ENCODE results near the gene RAP2C. TPM values are rescaled to one million over a fixed set of nuclear protein-coding genes. Genes with fewer than 3 reads are reported as not detected.
"Not testable (repeated sequence)": the region's sequence is repeated elsewhere in the genome, so short reads cannot be mapped to it uniquely, and the experiment has no call there.

The RAP2C gene
- total RNA-seq, 2 experiments from 2014 or later: 32.5 to 39.7 TPM

DNA sequence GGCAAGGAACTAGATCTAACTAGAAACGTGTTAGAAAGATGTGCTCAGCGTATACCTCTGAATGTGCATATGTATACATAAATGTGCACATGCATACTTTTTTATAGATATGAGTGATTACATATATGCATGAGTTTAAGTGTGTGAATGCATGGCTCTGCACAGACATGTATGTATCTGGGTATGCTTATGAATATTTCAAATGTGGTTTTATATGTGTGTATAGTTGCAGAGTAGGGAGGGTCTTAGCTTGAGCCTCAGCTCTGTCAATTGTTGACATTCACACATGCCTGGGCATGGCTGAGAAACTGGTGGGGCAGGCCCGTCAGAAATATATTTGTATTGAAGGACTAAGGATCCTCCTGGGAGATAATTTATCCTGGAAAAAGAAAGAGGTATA lies 31.1 kb downstream of the RAP2C start:
- no peak overlapping the region for H3K27ac Mint-ChIP-seq
- DNase-seq (no peak), ATAC-seq (no peak)
- no peaks in the 10 kb centered on the region for H3K9me3 Mint-ChIP-seq (ENCODE audit: low read depth)
- H3K36me3 Mint-ChIP-seq: no peaks in the 10 kb centered on the region
- no peak overlapping the region for H3K4me3 Mint-ChIP-seq
- H3K27me3 Mint-ChIP-seq: no peaks in the 10 kb centered on the region
- CTCF ChIA-PET: no interaction called here
- no peaks in the 10 kb centered on the region for H3K4me1 Mint-ChIP-seq

DNA sequence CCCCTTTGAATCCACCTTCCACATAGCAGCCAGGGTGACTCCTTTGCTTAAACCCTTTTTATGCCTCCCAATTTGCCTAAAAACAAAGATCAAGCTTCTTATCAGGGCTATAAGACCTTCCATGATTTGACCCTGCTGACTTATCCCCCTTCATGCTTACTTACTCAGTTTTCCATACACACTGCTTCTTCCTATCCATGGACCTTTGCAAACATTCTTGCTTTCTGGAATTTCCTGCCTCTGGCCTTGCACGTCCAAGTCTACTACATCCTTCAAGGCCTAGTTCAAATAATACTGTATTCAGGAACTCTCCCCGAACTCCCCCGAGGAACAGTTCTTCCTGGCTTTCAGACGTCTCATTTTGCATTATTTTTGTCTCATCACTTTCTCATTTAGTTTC lies 31.8 kb downstream of the RAP2C start:
- no peaks in the 10 kb centered on the region for H3K9me3 Mint-ChIP-seq (ENCODE audit: low read depth)
- no peak overlapping the region for H3K4me3 Mint-ChIP-seq
- no peak for DNase-seq
- no peak overlapping the region for H3K27ac Mint-ChIP-seq
- H3K4me1 Mint-ChIP-seq: no peaks in the 10 kb centered on the region
- no peaks in the 10 kb centered on the region for H3K36me3 Mint-ChIP-seq
- H3K27me3 Mint-ChIP-seq: no peaks in the 10 kb centered on the region
- ATAC-seq: no peak
- CTCF ChIA-PET: no interaction called here

DNA sequence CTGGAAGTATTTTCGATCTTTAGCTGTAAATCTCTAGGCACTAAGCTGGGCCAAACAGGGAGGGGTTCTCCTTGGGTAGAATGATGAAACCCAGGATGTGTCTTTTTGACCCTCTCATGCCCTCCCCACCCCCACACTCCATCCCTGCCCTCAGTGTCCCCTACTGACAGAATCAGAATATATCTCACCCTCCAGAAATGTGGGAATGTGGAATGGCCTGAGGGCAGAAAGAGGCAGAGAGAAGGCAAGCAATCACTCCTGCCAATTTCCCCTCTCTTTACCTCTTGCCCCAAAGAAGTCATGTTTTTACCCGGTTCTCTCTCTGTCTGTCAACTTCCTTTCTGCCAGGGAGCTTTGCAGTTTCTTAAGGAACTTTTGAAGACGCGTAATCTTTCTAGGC lies 34.4 kb downstream of the RAP2C start:
- no peaks in the 10 kb centered on the region for H3K36me3 Mint-ChIP-seq
- no peak overlapping the region for H3K4me3 Mint-ChIP-seq
- H3K27me3 Mint-ChIP-seq: no peaks in the 10 kb centered on the region
- H3K27ac Mint-ChIP-seq: no peak overlapping the region
- no peak for DNase-seq
- no peak for ATAC-seq
- peaks cover 2% of the 10 kb centered on the region for H3K9me3 Mint-ChIP-seq (ENCODE audit: low read depth)
- no peaks in the 10 kb centered on the region for H3K4me1 Mint-ChIP-seq
- CTCF ChIA-PET: no interaction called here

DNA sequence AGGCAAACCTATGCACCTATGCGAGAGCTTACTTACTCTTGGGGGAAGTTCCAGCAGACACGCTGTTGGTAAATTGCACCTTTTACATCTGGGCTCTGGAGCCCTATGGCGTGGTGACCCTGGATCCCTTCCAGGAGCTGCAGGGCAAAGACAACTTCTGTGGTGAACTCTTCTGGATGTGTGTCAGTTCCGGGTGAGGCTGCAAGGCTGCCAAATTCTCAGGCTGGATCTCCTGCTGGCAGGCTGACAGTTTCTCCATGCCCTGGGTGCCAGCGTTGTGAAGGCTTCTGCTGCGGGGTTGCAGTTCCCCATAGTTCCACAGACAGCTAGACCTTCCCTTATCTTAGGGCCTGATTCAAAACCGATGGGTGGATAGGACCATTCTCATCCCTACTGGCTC lies 37.9 kb downstream of the RAP2C start:
- Mint-ChIP-seq H3K4me1 (no peaks in the 10 kb centered on the region), H3K27ac (no peak overlapping the region), H3K36me3 (no peaks in the 10 kb centered on the region), H3K27me3 (no peaks in the 10 kb centered on the region), H3K4me3 (no peak overlapping the region), H3K9me3 (ENCODE audit: low read depth) (peaks cover 2% of the 10 kb centered on the region)
- CTCF ChIA-PET: no interaction called here
- ATAC-seq: no peak
- DNase-seq: no peak

DNA sequence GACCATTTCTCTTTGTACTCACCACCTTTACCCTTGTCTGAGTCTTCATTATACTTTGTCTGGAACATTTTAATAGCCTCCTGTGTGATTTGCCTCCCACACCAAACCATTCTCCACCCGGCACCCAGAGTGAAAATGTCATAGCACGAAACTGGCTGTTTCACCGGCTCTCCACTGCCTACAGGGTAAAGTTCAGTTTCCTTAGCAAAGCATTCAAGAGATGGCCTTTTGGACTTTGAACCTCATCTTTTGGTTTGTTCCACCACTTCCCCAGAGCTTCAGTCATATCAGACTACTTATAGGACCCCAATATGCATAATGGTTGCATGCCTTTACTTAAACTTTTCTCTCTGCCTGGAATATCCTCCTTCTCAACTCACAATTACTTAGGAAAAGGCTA lies 38.3 kb downstream of the RAP2C start:
- Mint-ChIP-seq H3K27ac (no peak overlapping the region), H3K4me3 (no peak overlapping the region), H3K27me3 (no peaks in the 10 kb centered on the region), H3K4me1 (no peaks in the 10 kb centered on the region), H3K36me3 (no peaks in the 10 kb centered on the region), H3K9me3 (ENCODE audit: low read depth) (peaks cover 2% of the 10 kb centered on the region)
- ATAC-seq (no peak), DNase-seq (no peak)
- CTCF ChIA-PET: no interaction called here

DNA sequence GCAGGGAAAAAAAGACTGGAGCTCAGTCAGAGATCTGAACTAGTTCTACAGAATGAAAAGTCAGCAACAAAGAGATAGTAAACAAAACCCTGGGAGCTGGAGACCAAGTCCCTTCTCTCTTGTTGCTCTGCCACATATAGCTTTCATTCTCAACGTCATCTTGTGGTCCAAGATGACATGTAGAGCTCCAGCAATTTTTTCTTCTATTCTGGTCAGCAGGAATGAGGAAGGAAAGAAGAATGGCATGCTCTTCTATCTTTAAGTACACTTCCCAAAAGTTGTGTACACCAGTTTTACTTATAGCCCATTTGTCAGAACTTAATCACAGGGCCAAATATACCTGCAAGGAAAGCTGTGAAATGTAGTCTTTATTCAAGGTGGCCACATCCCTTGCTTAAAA lies 45.6 kb downstream of the RAP2C start:
- DNase-seq (no peak), ATAC-seq (no peak)
- CTCF ChIA-PET: no interaction called here
- H3K36me3 Mint-ChIP-seq: no peaks in the 10 kb centered on the region
- no peak overlapping the region for H3K27ac Mint-ChIP-seq
- H3K27me3 Mint-ChIP-seq: peaks cover 4% of the 10 kb centered on the region
- no peaks in the 10 kb centered on the region for H3K9me3 Mint-ChIP-seq (ENCODE audit: low read depth)
- no peak overlapping the region for H3K4me3 Mint-ChIP-seq
- H3K4me1 Mint-ChIP-seq: no peaks in the 10 kb centered on the region

DNA sequence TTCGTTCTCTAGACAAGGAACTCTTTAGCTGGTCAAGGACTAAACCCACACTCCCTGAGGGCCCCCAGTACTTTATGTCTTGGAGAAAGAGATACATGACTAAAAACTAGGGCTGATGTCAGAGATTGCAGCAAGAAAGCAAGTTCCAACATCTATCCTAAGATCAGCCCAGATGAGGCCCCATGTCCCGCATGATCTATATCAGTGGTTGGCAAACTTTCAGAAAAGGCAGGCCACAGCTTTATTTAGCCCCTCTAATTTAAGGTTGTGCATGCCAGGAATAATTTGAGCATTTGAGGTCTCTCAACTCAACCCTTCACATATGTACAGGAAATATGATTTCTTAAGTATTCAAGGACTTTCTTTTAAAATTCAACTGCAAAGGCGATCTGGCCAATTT lies 47.4 kb downstream of the RAP2C start:
- no peaks in the 10 kb centered on the region for H3K4me1 Mint-ChIP-seq
- DNase-seq (no peak), ATAC-seq (no peak)
- no peaks in the 10 kb centered on the region for H3K36me3 Mint-ChIP-seq
- H3K27me3 Mint-ChIP-seq: peaks cover 4% of the 10 kb centered on the region
- CTCF ChIA-PET: no interaction called here
- no peak overlapping the region for H3K27ac Mint-ChIP-seq
- H3K4me3 Mint-ChIP-seq: no peak overlapping the region
- no peaks in the 10 kb centered on the region for H3K9me3 Mint-ChIP-seq (ENCODE audit: low read depth)

DNA sequence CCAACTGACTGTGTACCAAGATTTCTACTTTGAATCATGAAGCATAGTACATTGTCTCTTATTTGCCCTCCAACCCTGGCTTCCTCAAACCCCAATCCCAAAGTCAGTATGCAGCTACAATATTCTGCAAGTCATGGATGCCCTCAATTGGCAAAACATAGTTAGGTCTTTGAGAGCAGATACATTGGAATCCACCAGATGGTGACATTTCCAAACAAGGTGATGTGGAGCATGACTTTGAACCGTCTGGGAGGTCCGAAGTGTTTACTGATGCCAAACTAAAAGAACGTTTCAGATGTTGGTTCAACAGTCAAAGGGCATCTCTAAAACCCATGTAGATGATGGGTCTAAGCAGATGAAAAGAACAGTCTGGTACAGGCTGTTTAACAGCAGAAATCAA lies 47.8 kb downstream of the RAP2C start:
- Mint-ChIP-seq H3K36me3 (no peaks in the 10 kb centered on the region), H3K27me3 (peaks cover 4% of the 10 kb centered on the region), H3K9me3 (ENCODE audit: low read depth) (no peaks in the 10 kb centered on the region), H3K4me3 (no peak overlapping the region), H3K4me1 (no peaks in the 10 kb centered on the region), H3K27ac (no peak overlapping the region)
- CTCF ChIA-PET: no interaction called here
- ATAC-seq: no peak
- DNase-seq: no peak

DNA sequence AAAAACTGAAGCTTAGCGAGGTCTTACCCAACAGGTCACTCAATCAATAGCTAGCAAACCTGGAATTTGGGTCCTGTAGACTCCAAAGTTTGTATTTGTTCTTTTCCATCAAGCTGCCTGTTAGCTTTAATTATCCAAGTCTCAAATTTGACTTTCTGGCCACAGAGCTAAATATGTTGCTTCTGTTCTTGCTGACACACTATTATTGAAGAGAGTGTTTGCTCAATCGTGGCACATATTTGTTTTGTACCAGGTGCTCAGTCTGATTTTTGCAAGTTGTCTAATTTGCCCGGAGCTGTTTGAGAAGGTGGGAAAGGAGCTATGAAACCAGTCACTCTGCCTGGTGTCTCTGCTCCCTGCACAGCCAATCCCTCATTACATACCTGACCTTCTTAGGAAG lies 49.7 kb downstream of the RAP2C start:
- ATAC-seq (no peak), DNase-seq (no peak)
- Mint-ChIP-seq H3K36me3 (no peaks in the 10 kb centered on the region), H3K4me3 (no peak overlapping the region), H3K9me3 (ENCODE audit: low read depth) (no peaks in the 10 kb centered on the region), H3K27me3 (peaks cover 4% of the 10 kb centered on the region), H3K27ac (no peak overlapping the region), H3K4me1 (no peaks in the 10 kb centered on the region)
- CTCF ChIA-PET: no interaction called here

DNA sequence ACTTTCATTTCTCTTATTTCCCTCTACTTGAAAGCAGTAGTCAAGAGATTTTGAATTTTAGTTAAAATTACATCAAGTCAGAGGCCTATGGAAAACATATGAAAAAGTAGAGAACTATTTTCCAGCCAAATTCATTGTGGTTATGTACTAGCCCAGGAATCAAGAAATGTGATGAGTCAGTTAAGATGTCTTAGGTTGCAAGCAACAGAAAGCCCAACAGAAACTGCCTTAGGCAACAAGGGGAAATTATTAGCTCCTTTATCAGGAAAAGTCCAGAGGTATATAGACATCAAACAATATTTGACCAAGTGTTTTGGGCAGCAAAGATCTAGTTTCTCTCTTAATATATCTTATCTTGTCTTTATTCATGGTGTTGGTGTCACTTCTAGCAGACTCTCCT lies 53.6 kb downstream of the RAP2C start:
- Mint-ChIP-seq H3K27ac (no peak overlapping the region), H3K4me3 (no peak overlapping the region), H3K4me1 (no peaks in the 10 kb centered on the region), H3K27me3 (peaks cover 4% of the 10 kb centered on the region), H3K9me3 (ENCODE audit: low read depth) (no peaks in the 10 kb centered on the region), H3K36me3 (no peaks in the 10 kb centered on the region)
- ATAC-seq: no peak
- no peak for DNase-seq
- CTCF ChIA-PET: no interaction called here

DNA sequence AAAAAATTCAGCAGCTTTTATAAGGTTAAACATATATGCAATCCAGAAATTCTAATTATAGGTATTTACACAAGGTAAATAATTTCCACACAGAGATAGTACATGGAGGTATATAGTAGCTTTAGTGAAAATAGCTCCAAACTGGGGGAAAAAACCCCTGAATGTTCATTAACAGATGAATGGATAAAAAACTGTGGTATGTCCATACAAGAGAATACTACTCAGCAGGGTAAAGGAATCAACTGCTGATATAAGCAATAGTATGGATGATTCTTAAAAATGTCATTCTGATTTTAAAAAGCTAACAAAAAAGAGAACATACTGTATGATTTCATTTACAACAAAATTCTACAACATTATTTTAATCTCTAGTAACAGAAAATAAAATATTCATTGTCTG lies 54.2 kb downstream of the RAP2C start:
- Mint-ChIP-seq H3K4me1 (no peaks in the 10 kb centered on the region), H3K27me3 (peaks cover 4% of the 10 kb centered on the region), H3K4me3 (no peak overlapping the region), H3K27ac (no peak overlapping the region), H3K9me3 (ENCODE audit: low read depth) (no peaks in the 10 kb centered on the region), H3K36me3 (no peaks in the 10 kb centered on the region)
- ATAC-seq (no peak), DNase-seq (no peak)
- CTCF ChIA-PET: no interaction called here

DNA sequence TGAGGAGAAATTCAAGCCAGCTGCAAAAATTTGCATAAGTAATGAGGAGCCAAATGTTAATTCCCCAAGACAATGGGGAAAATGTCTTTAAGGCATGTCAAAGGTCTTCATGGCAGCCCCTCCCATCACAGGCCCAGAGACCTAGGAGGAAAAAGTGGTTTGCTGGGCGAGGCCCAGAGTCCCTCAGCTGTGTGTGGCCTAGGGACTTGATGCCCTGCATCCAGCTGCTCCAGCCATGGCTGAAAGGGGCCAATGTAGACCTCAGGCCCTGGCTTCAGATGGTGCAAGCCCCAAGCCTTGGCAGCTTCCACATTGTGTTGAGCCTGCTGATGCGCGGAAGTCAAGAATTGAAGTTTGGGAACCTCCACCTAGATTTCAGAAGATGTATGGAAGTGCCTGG lies 56.2 kb downstream of the RAP2C start:
- CTCF ChIA-PET; H3K4me1 Mint-ChIP-seq; H3K4me3 Mint-ChIP-seq; H3K27ac Mint-ChIP-seq; DNase-seq; ATAC-seq; H3K27me3 Mint-ChIP-seq; H3K9me3 Mint-ChIP-seq (ENCODE audit: low read depth); H3K36me3 Mint-ChIP-seq: not testable (repeated sequence)

DNA sequence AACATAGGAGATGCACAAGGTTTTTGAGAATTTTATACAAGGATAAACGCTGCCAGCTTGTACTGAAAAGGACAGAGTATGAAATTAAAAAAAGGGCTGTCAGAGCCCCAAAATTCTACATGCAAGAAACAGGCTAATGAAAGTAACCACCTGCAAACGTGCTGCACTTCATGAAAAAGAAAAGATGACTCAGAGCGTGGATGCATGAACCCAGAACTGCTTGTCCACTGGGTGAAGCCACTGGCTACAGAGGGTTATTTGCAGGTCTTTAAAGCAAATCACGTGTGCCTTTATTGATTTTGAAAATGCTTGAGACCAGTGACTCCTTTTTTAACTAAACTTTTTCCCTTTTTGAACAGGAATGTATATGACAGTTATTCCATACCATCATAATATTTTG lies 66.1 kb downstream of the RAP2C start:
- CTCF ChIA-PET: no interaction called here
- ATAC-seq (no peak), DNase-seq (no peak)
- Mint-ChIP-seq H3K36me3 (no peaks in the 10 kb centered on the region), H3K4me1 (no peaks in the 10 kb centered on the region), H3K4me3 (no peak overlapping the region), H3K9me3 (ENCODE audit: low read depth) (no peaks in the 10 kb centered on the region), H3K27me3 (peaks cover under 1% of the 10 kb centered on the region), H3K27ac (no peak overlapping the region)

Measured in activated CD8-positive, alpha-beta memory T cell treated with anti-CD3 and anti-CD28 coated beads, Interleukin-2, amount 10 ng/mL, durations not matched to agents 7 days and 5 days (primary cell).